WI38 (cell line): Measurements from ENCODE around the gene POLR3H.

Experiments used
- H3K4me3 ChIP-seq: 2 replicates; pipeline ENCODE4 v1.5.1; 2011; ENCODE audit warnings: low read depth, mild to moderate bottlenecking, control low read depth, low read length
- CTCF ChIP-seq: IDR thresholded peaks from 2 replicates; pipeline ENCODE4 v1.5.1; 2012; ENCODE audit warnings: low read depth, mild to moderate bottlenecking, control low read depth, low read length

The POLR3H gene

GRCh38 chr22:41487037-41487935 is 57.0 kb downstream of the POLR3H start:
- H3K4me3 ChIP-seq, result no peak overlapping the region
- TF ChIP-seq CTCF, result no peak

- no peak overlapping the region for H3K4me3 ChIP-seq
- TF ChIP-seq CTCF, result no peak
These were observed 59.2 kb downstream of the POLR3H start for GRCh38 chr22:41485033-41485432.

GRCh38 chr22:41482319-41482935 is 61.8 kb downstream of the POLR3H start:
- no peak overlapping the region for H3K4me3 ChIP-seq
- no peak for TF ChIP-seq CTCF

GRCh38 chr22:41481925-41482318 is 62.3 kb downstream of the POLR3H start:
- no peak overlapping the region for H3K4me3 ChIP-seq
- TF ChIP-seq CTCF, result no peak

- H3K4me3 ChIP-seq, result no peak overlapping the region
- no peak for TF ChIP-seq CTCF
These were observed 63.0 kb downstream of the POLR3H start for GRCh38 chr22:41481131-41481830.

- no peak overlapping the region for H3K4me3 ChIP-seq
These were observed 63.9 kb downstream of the POLR3H start for GRCh38 chr22:41480397-41480735.

More at GRCh38 chr22:41480397-41480735, 63.9 kb downstream of the POLR3H start:
- TF ChIP-seq CTCF, result no peak
